GM21529 (cell line): ENCODE data around the gene SEC23IP.

Experiments used
- ATAC-seq: cut with Tn5 transposase; IDR thresholded peaks from one replicate; pipeline ENCODE4 v1.9.1; 2021; ENCODE audit not compliant: unreplicated experiment

Gene SEC23IP

GRCh38 chr10:119932631-119933030 is 40.1 kb downstream of the SEC23IP start:
- no peak for ATAC-seq

- ATAC-seq: no peak
Observed at GRCh38 chr10:119933179-119933578, 40.6 kb downstream of the SEC23IP start.

- ATAC-seq: no peak
Observed at GRCh38 chr10:119940487-119940886, 48.0 kb downstream of the SEC23IP start.

- ATAC-seq: no peak
Observed at GRCh38 chr10:119942973-119943372, 50.4 kb downstream of the SEC23IP start.

- no peak for ATAC-seq
Observed at GRCh38 chr10:119945805-119946204, 53.3 kb downstream of the SEC23IP start.

GRCh38 chr10:119947300-119947699 is 54.8 kb downstream of the SEC23IP start:
- ATAC-seq: no peak

GRCh38 chr10:119957451-119957850 is 64.9 kb downstream of the SEC23IP start:
- no peak for ATAC-seq

- ATAC-seq: no peak
Observed at GRCh38 chr10:119962837-119963236, 70.3 kb downstream of the SEC23IP start.

- ATAC-seq: no peak
Observed at GRCh38 chr10:119967066-119967465, 74.5 kb downstream of the SEC23IP start.

GRCh38 chr10:119969609-119970008 is 77.1 kb downstream of the SEC23IP start:
- ATAC-seq: no peak

- no peak for ATAC-seq
Observed at GRCh38 chr10:119970107-119970506, 77.6 kb downstream of the SEC23IP start.

GRCh38 chr10:119970963-119971362 is 78.4 kb downstream of the SEC23IP start:
- no peak for ATAC-seq

- ATAC-seq: no peak
Observed at GRCh38 chr10:119973281-119973680, 80.8 kb downstream of the SEC23IP start.

GRCh38 chr10:119976421-119976820 is 83.9 kb downstream of the SEC23IP start:
- no peak for ATAC-seq

GRCh38 chr10:119980956-119981750 is 88.6 kb downstream of the SEC23IP start:
- no peak for ATAC-seq

GRCh38 chr10:119981826-119982225 is 89.3 kb downstream of the SEC23IP start:
- ATAC-seq: no peak

GRCh38 chr10:119988333-119988732 is 95.8 kb downstream of the SEC23IP start:
- ATAC-seq: no peak

- no peak for ATAC-seq
Observed at GRCh38 chr10:119989966-119990365, 97.4 kb downstream of the SEC23IP start.

GRCh38 chr10:119991066-119991465 is 98.5 kb downstream of the SEC23IP start:
- no peak for ATAC-seq

- ATAC-seq: no peak
Observed at GRCh38 chr10:119991816-119992215, 99.3 kb downstream of the SEC23IP start.
